OCI-LY1 (cell line): ENCODE data around the gene CTNNA2.

Experiments
- CTCF ChIP-seq: fragments of 200-600 bp; sonication (generic), shearing (Covaris generic); IDR thresholded peaks from 2 replicates; pipeline ENCODE4 v1.5.1; 2017; ENCODE audit warnings: mild to moderate bottlenecking, antibody characterized with exemption, low read length, moderate library complexity, mixed read lengths
- EZH2 ChIP-seq: fragments of 200-600 bp; sonication (generic), shearing (Covaris generic); IDR thresholded peaks from 2 replicates; pipeline ENCODE4 v1.8.0; 2017; ENCODE audit warnings: borderline replicate concordance, mixed run types, mild to moderate bottlenecking, antibody characterized with exemption, low read length, moderate library complexity, mixed read lengths

GRCh38 chr2:79850912-79851311, 338.1 kb downstream of the CTNNA2 start:
- no peak for TF ChIP-seq CTCF
- no peak for TF ChIP-seq EZH2
